Astrocyte (in vitro differentiated cells and primary cell): Measurements from ENCODE around the gene ALB. TPM values are rescaled to one million over a fixed set of nuclear protein-coding genes. Genes with fewer than 3 reads are reported as not detected.

Experiments
- DNase-seq: peaks from one replicate; pipeline ENCODE4 v3.0.0-alpha.2; 2010; ENCODE audit warnings: low read depth
- FAIRE-seq: peaks from 2 replicates; lab custom pipeline; 2011; peaks lifted over from hg19 to GRCh38; lab: Jason Lieb, UNC
- H2AFZ ChIP-seq: 2 replicates; pipeline ENCODE4 v1.6.0; 2012; ENCODE audit warnings: low read depth, low read length, inconsistent platforms
- H3K27ac ChIP-seq: 2 replicates; pipeline ENCODE4 v1.5.1; 2011; ENCODE audit warnings: low read depth, low read length, inconsistent platforms
- H3K27me3 ChIP-seq: 2 replicates; pipeline ENCODE4 v1.6.0; 2011; ENCODE audit warnings: low read length, inconsistent platforms; ENCODE audit not compliant: insufficient read depth
- H3K36me3 ChIP-seq: 2 replicates; pipeline ENCODE4 v1.5.1; 2011; ENCODE audit warnings: low read length, inconsistent platforms; ENCODE audit not compliant: insufficient read depth
- H3K4me1 ChIP-seq: 2 replicates; pipeline ENCODE4 v1.5.1; 2011; ENCODE audit warnings: low read length, inconsistent platforms; ENCODE audit not compliant: insufficient read depth
- H3K4me2 ChIP-seq: 2 replicates; pipeline ENCODE4 v1.6.0; 2012; ENCODE audit warnings: low read length, inconsistent platforms
- H3K4me3 ChIP-seq: 2 replicates; pipeline ENCODE4 v1.5.1; 2011; ENCODE audit warnings: low read depth, mild to moderate bottlenecking, low read length, inconsistent platforms; ENCODE audit not compliant: insufficient read depth
- H3K79me2 ChIP-seq: 2 replicates; pipeline ENCODE4 v1.6.0; 2012; ENCODE audit warnings: mild to moderate bottlenecking, low read length, inconsistent platforms; ENCODE audit not compliant: insufficient read depth
- H3K9ac ChIP-seq: 2 replicates; pipeline ENCODE4 v1.6.0; 2012; ENCODE audit warnings: mild to moderate bottlenecking, low read length, inconsistent platforms
- H3K9me3 ChIP-seq: 2 replicates; pipeline ENCODE4 v1.5.1; 2012; ENCODE audit warnings: low read depth, mild to moderate bottlenecking, low read length, inconsistent platforms; ENCODE audit not compliant: insufficient read depth
- H4K20me1 ChIP-seq: 2 replicates; pipeline ENCODE4 v1.6.0; 2012; ENCODE audit warnings: low read length, inconsistent platforms; ENCODE audit not compliant: insufficient read depth
- H3K27ac Mint-ChIP-seq: one replicate; pipeline ENCODE4 v1.8.0; 2021; ENCODE audit warnings: mild to moderate bottlenecking, mixed read lengths; ENCODE audit not compliant: unreplicated experiment
- H3K27me3 Mint-ChIP-seq: one replicate; pipeline ENCODE4 v1.8.0; 2021; ENCODE audit warnings: low read depth, mixed read lengths; ENCODE audit not compliant: unreplicated experiment
- H3K36me3 Mint-ChIP-seq: one replicate; pipeline ENCODE4 v1.8.0; 2021; ENCODE audit warnings: low read depth, mixed read lengths; ENCODE audit not compliant: unreplicated experiment
- H3K4me1 Mint-ChIP-seq: one replicate; pipeline ENCODE4 v1.8.0; 2021; ENCODE audit warnings: low read depth, mixed read lengths; ENCODE audit not compliant: unreplicated experiment
- H3K4me3 Mint-ChIP-seq: one replicate; pipeline ENCODE4 v1.8.0; 2021; ENCODE audit warnings: mild to moderate bottlenecking, moderate library complexity, mixed read lengths; ENCODE audit not compliant: unreplicated experiment
- H3K9me3 Mint-ChIP-seq: one replicate; pipeline ENCODE4 v1.8.0; 2021; ENCODE audit warnings: mild to moderate bottlenecking, mixed read lengths; ENCODE audit not compliant: unreplicated experiment
- EZH2 ChIP-seq: IDR thresholded peaks from 2 replicates; pipeline ENCODE4 v1.6.1; 2012; ENCODE audit warnings: mild to moderate bottlenecking, low read length, inconsistent platforms; ENCODE audit not compliant: insufficient read depth
- total RNA-seq: library from RNA; stranded (reverse); gene quantifications from 2 replicates; pipeline ENCODE4 v1.2.1, GENCODE V29; 2021
- TF ChIP-seq, protein P1 (sequence below): IDR thresholded peaks from 2 replicates; pipeline ENCODE4 v1.5.1; 2011; ENCODE audit warnings: low read depth, mild to moderate bottlenecking, inconsistent platforms, low read length, moderate library complexity; ENCODE audit not compliant: insufficient read depth

The ALB gene
- total RNA-seq, 1 donor from 2014 or later, result not detected

DNA sequence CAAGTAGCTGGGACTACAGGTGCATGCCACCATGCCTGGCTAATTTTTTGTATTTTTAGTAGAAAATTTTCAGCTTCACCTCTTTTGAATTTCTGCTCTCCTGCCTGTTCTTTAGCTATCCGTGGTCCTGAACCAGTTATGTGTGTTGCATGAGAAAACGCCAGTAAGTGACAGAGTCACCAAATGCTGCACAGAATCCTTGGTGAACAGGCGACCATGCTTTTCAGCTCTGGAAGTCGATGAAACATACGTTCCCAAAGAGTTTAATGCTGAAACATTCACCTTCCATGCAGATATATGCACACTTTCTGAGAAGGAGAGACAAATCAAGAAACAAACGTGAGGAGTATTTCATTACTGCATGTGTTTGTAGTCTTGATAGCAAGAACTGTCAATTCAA lies 13.9 kb downstream of the ALB start:
- Histone ChIP-seq H4K20me1 (no peaks in the 10 kb centered on the region), H3K4me2 (no peak overlapping the region), H3K79me2 (no peaks in the 10 kb centered on the region), H3K4me1 (no peaks in the 10 kb centered on the region), H3K36me3 (no peaks in the 10 kb centered on the region), H3K4me3 (no peak overlapping the region), H3K27me3 (no peaks in the 10 kb centered on the region), H3K9me3 (no peaks in the 10 kb centered on the region), H2AFZ (no peak overlapping the region), H3K27ac (no peak overlapping the region), H3K9ac (no peak overlapping the region)
- no peaks in the 10 kb centered on the region for H3K36me3 Mint-ChIP-seq
- FAIRE-seq (no peak), DNase-seq (no peak)
- no peaks in the 10 kb centered on the region for H3K27me3 Mint-ChIP-seq
- no peak overlapping the region for H3K27ac Mint-ChIP-seq
- no peaks in the 10 kb centered on the region for H3K9me3 Mint-ChIP-seq
- no peak overlapping the region for H3K4me3 Mint-ChIP-seq
- H3K4me1 Mint-ChIP-seq, result no peaks in the 10 kb centered on the region
- TF ChIP-seq, protein P1, sequence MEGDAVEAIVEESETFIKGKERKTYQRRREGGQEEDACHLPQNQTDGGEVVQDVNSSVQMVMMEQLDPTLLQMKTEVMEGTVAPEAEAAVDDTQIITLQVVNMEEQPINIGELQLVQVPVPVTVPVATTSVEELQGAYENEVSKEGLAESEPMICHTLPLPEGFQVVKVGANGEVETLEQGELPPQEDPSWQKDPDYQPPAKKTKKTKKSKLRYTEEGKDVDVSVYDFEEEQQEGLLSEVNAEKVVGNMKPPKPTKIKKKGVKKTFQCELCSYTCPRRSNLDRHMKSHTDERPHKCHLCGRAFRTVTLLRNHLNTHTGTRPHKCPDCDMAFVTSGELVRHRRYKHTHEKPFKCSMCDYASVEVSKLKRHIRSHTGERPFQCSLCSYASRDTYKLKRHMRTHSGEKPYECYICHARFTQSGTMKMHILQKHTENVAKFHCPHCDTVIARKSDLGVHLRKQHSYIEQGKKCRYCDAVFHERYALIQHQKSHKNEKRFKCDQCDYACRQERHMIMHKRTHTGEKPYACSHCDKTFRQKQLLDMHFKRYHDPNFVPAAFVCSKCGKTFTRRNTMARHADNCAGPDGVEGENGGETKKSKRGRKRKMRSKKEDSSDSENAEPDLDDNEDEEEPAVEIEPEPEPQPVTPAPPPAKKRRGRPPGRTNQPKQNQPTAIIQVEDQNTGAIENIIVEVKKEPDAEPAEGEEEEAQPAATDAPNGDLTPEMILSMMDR, result no peak

DNA sequence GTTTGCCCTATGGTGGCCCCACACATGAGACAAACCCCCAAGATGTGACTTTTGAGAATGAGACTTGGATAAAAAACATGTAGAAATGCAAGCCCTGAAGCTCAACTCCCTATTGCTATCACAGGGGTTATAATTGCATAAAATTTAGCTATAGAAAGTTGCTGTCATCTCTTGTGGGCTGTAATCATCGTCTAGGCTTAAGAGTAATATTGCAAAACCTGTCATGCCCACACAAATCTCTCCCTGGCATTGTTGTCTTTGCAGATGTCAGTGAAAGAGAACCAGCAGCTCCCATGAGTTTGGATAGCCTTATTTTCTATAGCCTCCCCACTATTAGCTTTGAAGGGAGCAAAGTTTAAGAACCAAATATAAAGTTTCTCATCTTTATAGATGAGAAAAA lies 14.6 kb downstream of the ALB start:
- Histone ChIP-seq H3K4me3 (no peak overlapping the region), H3K9me3 (no peaks in the 10 kb centered on the region), H2AFZ (no peak overlapping the region), H3K4me1 (no peaks in the 10 kb centered on the region), H3K27ac (no peak overlapping the region), H3K36me3 (no peaks in the 10 kb centered on the region), H3K27me3 (no peaks in the 10 kb centered on the region), H4K20me1 (no peaks in the 10 kb centered on the region), H3K9ac (no peak overlapping the region), H3K79me2 (no peaks in the 10 kb centered on the region), H3K4me2 (no peak overlapping the region)
- FAIRE-seq (no peak), DNase-seq (no peak)
- no peaks in the 10 kb centered on the region for H3K36me3 Mint-ChIP-seq
- H3K27ac Mint-ChIP-seq, result no peak overlapping the region
- no peak overlapping the region for H3K4me3 Mint-ChIP-seq
- no peaks in the 10 kb centered on the region for H3K27me3 Mint-ChIP-seq
- no peaks in the 10 kb centered on the region for H3K4me1 Mint-ChIP-seq
- no peak for TF ChIP-seq EZH2
- TF ChIP-seq, protein P1, result no peak
- no peaks in the 10 kb centered on the region for H3K9me3 Mint-ChIP-seq

DNA sequence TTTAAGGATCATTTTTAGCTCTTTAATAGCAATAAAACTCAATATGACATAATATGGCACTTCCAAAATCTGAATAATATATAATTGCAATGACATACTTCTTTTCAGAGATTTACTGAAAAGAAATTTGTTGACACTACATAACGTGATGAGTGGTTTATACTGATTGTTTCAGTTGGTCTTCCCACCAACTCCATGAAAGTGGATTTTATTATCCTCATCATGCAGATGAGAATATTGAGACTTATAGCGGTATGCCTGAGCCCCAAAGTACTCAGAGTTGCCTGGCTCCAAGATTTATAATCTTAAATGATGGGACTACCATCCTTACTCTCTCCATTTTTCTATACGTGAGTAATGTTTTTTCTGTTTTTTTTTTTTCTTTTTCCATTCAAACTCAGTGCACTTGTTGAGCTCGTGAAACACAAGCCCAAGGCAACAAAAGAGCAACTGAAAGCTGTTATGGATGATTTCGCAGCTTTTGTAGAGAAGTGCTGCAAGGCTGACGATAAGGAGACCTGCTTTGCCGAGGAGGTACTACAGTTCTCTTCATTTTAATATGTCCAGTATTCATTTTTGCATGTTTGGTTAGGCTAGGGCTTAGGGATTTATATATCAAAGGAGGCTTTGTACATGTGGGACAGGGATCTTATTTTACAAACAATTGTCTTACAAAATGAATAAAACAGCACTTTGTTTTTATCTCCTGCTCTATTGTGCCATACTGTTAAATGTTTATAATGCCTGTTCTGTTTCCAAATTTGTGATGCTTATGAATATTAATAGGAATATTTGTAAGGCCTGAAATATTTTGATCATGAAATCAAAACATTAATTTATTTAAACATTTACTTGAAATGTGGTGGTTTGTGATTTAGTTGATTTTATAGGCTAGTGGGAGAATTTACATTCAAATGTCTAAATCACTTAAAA lies 15.3 kb downstream of the ALB start:
- DNase-seq, result no peak
- H3K36me3 Mint-ChIP-seq, result no peaks in the 10 kb centered on the region
- no peak overlapping the region for H3K27ac Mint-ChIP-seq
- no peak for TF ChIP-seq EZH2
- TF ChIP-seq, protein P1, result no peak
- Histone ChIP-seq H3K9ac (no peak overlapping the region), H2AFZ (no peak overlapping the region), H3K9me3 (no peaks in the 10 kb centered on the region), H3K4me3 (no peak overlapping the region), H4K20me1 (no peaks in the 10 kb centered on the region), H3K36me3 (no peaks in the 10 kb centered on the region), H3K79me2 (no peaks in the 10 kb centered on the region), H3K4me2 (no peak overlapping the region), H3K4me1 (no peaks in the 10 kb centered on the region), H3K27ac (no peak overlapping the region), H3K27me3 (no peaks in the 10 kb centered on the region)
- no peak overlapping the region for H3K4me3 Mint-ChIP-seq
- H3K27me3 Mint-ChIP-seq, result no peaks in the 10 kb centered on the region
- no peak for FAIRE-seq
- H3K4me1 Mint-ChIP-seq, result no peaks in the 10 kb centered on the region
- H3K9me3 Mint-ChIP-seq, result no peaks in the 10 kb centered on the region
